Measurements from ENCODE around the gene PAX1.

DNA sequence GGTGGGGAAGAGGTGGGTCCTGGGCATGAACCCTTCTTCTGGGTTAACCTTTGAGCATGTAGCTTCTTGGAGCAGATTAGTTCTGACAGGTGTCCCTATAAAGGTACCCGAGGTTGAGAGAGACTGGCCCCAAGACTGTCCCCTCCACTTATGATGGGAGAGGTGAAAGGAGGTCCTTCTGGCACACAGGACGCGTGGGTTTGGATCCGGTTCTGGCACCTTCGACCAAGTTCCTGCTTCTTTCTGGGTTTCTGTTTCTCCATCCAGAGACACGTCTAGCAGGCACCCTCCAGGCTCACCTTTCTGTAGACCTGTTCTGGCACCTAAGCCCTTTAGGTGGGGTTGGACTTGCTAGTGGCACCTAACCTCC, 4.1 kb downstream of the PAX1 start:
- TF ChIP-seq, protein P1, sequence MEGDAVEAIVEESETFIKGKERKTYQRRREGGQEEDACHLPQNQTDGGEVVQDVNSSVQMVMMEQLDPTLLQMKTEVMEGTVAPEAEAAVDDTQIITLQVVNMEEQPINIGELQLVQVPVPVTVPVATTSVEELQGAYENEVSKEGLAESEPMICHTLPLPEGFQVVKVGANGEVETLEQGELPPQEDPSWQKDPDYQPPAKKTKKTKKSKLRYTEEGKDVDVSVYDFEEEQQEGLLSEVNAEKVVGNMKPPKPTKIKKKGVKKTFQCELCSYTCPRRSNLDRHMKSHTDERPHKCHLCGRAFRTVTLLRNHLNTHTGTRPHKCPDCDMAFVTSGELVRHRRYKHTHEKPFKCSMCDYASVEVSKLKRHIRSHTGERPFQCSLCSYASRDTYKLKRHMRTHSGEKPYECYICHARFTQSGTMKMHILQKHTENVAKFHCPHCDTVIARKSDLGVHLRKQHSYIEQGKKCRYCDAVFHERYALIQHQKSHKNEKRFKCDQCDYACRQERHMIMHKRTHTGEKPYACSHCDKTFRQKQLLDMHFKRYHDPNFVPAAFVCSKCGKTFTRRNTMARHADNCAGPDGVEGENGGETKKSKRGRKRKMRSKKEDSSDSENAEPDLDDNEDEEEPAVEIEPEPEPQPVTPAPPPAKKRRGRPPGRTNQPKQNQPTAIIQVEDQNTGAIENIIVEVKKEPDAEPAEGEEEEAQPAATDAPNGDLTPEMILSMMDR (IDR thresholded peaks at IDR 0.05) = no peak
- no peak for TF ChIP-seq POLR2A (IDR thresholded peaks at IDR 0.05)

Data from uterus (tissue), 2 donors.